IMR-90 (cell line): Measurements from ENCODE around the gene HADH. TPM values are rescaled to one million over a fixed set of nuclear protein-coding genes. Genes with fewer than 3 reads are reported as not detected.

Source experiments
- ATAC-seq: fragments of 200-7000 bp; cut with Tn5 transposase; 2 replicates; pipeline ENCODE4 v1.9.1; 2020; ENCODE audit warnings: low read depth, mild to moderate bottlenecking, moderate library complexity
- BruUV-seq: library from RNA; stranded (reverse); fragments of 400-500 nt; replicated peaks from 2 replicates; lab custom pipeline; 2021; lab: Mats Ljungman, UMichigan
- CTCF ChIA-PET: fragments of 300-600 bp; formaldehyde crosslinking; extraction: SDS; loops from one replicate; lab custom pipeline; 2021; ENCODE audit warnings: antibody characterized with exemption; lab: Yijun Ruan, JAX
- POLR2A ChIA-PET: fragments of 300-600 bp; sonication (Branson Sonifier 250); formaldehyde crosslinking; loops from one replicate; lab custom pipeline; 2022; ENCODE audit warnings: antibody characterized with exemption; ENCODE audit not compliant: unreplicated experiment; lab: Charles Lee
- DNase-seq: peaks from one replicate; pipeline ENCODE4 v3.0.0; 2013
- H2AFZ ChIP-seq: replicated peaks from 2 replicates; pipeline ENCODE3; 2013; ENCODE audit warnings: low read length, mild to moderate bottlenecking; ENCODE audit not compliant: poor library complexity
- H2AK5ac ChIP-seq: 2 replicates; pipeline ENCODE4 v1.6.1; 2013; ENCODE audit warnings: low read depth, low read length, inconsistent platforms
- H2AK9ac ChIP-seq: replicated peaks from 2 replicates; pipeline ENCODE3; 2013; ENCODE audit warnings: mild to moderate bottlenecking, low read depth, low read length, moderate library complexity; ENCODE audit not compliant: poor library complexity
- H2BK120ac ChIP-seq: 2 replicates; pipeline ENCODE4 v1.6.1; 2013; ENCODE audit warnings: low read depth, low read length, inconsistent platforms
- H2BK15ac ChIP-seq: 3 replicates; pipeline ENCODE4 v1.6.1; 2013; ENCODE audit warnings: low read depth, low read length, inconsistent platforms
- H2BK20ac ChIP-seq: 2 replicates; pipeline ENCODE4 v1.6.1; 2013; ENCODE audit warnings: low read depth, mild to moderate bottlenecking, inconsistent platforms, low read length, moderate library complexity
- H2BK5ac ChIP-seq: 2 replicates; pipeline ENCODE4 v1.6.1; 2013; ENCODE audit warnings: mild to moderate bottlenecking, low read depth, low read length, inconsistent platforms; ENCODE audit not compliant: poor library complexity, severe bottlenecking
- H3K14ac ChIP-seq: replicated peaks from 2 replicates; pipeline ENCODE4 v1.6.1; 2013; ENCODE audit warnings: low read depth, low read length, inconsistent platforms
- H3K18ac ChIP-seq: 2 replicates; pipeline ENCODE4 v1.6.1; 2013; ENCODE audit warnings: low read depth, low read length, control low read depth
- H3K23ac ChIP-seq: 2 replicates; pipeline ENCODE4 v1.6.1; 2013; ENCODE audit warnings: low read depth, low read length, inconsistent platforms
- H3K27ac ChIP-seq: 2 replicates; pipeline ENCODE4 v1.5.1; 2013; ENCODE audit warnings: mild to moderate bottlenecking, control low read depth, low read length; ENCODE audit not compliant: insufficient read depth
- H3K27me3 ChIP-seq: 2 replicates; pipeline ENCODE4 v1.6.1; 2013; ENCODE audit warnings: low read length; ENCODE audit not compliant: control insufficient read depth, insufficient read depth
- H3K36me3 ChIP-seq: 2 replicates; pipeline ENCODE4 v1.6.1; 2013; ENCODE audit warnings: low read length, mixed read lengths; ENCODE audit not compliant: control insufficient read depth, insufficient read depth
- H3K4ac ChIP-seq: 2 replicates; pipeline ENCODE4 v1.6.1; 2013; ENCODE audit warnings: low read depth, low read length, inconsistent platforms
- H3K4me1 ChIP-seq: 2 replicates; pipeline ENCODE4 v1.6.1; 2013; ENCODE audit warnings: low read length, mixed read lengths; ENCODE audit not compliant: control insufficient read depth, insufficient read depth
- H3K4me2 ChIP-seq: 2 replicates; pipeline ENCODE4 v1.6.1; 2013; ENCODE audit warnings: low read depth, mild to moderate bottlenecking, control low read depth, low read length, moderate library complexity
- H3K4me3 ChIP-seq: 2 replicates; pipeline ENCODE4 v1.5.1; 2013; ENCODE audit warnings: low read depth, mild to moderate bottlenecking, control low read depth, low read length, moderate library complexity; ENCODE audit not compliant: insufficient read depth
- H3K56ac ChIP-seq: 2 replicates; pipeline ENCODE4 v1.6.1; 2013; ENCODE audit warnings: low read length, inconsistent platforms; ENCODE audit not compliant: insufficient read depth; ENCODE audit errors: extremely low read depth
- H3K79me1 ChIP-seq, 2 experiments: 2 replicates each; pipeline ENCODE4 v1.6.1; 2013; ENCODE audit warnings: low read length in 2 of 2, inconsistent platforms in 1 of 2, low read depth in 1 of 2
- H3K9ac ChIP-seq: 2 replicates; pipeline ENCODE4 v1.6.1; 2013; ENCODE audit warnings: low read depth, low read length, control low read depth
- H3K9me1 ChIP-seq: 2 replicates; pipeline ENCODE4 v1.6.1; 2013; ENCODE audit warnings: low read length, inconsistent platforms; ENCODE audit not compliant: insufficient read depth
- H3K9me3 ChIP-seq: 2 replicates; pipeline ENCODE4 v1.6.1; 2013; ENCODE audit warnings: low read length; ENCODE audit not compliant: control insufficient read depth, insufficient read depth
- H4K20me1 ChIP-seq: 2 replicates; pipeline ENCODE4 v1.6.1; 2013; ENCODE audit warnings: low read length, inconsistent platforms; ENCODE audit not compliant: insufficient read depth
- H4K5ac ChIP-seq: 2 replicates; pipeline ENCODE4 v1.6.1; 2013; ENCODE audit warnings: mild to moderate bottlenecking, low read depth, low read length, control low read depth
- H4K8ac ChIP-seq, 2 experiments: 2 replicates each; pipeline ENCODE4 v1.6.1; 2013; ENCODE audit warnings: low read depth in 2 of 2, low read length in 2 of 2, control low read depth in 1 of 2, inconsistent platforms in 1 of 2
- H4K91ac ChIP-seq: 2 replicates; pipeline ENCODE4 v1.6.1; 2013; ENCODE audit warnings: low read depth, low read length, inconsistent platforms; ENCODE audit not compliant: insufficient read depth
- BHLHE40 ChIP-seq: fragments of 150-350 bp; IDR thresholded peaks from 2 replicates; pipeline ENCODE4 v1.6.1; 2016; ENCODE audit warnings: mild to moderate bottlenecking, low read depth, low read length
- CEBPB ChIP-seq: IDR thresholded peaks from 2 replicates; pipeline ENCODE4 v1.6.1; 2012; ENCODE audit warnings: low read depth, low read length, improper control_type of control experiment
- CHD1 ChIP-seq: IDR thresholded peaks from 2 replicates; pipeline ENCODE4 v1.6.1; 2012; ENCODE audit warnings: low read depth, low read length, improper control_type of control experiment
- CTCF ChIP-seq: conservative IDR thresholded peaks from 2 replicates; pipeline ENCODE4 v1.5.1; 2012; ENCODE audit warnings: mild to moderate bottlenecking, low read depth, low read length, improper control_type of control experiment
- ELK1 ChIP-seq: fragments of 150-350 bp; IDR thresholded peaks from 2 replicates; pipeline ENCODE4 v1.6.1; 2016; ENCODE audit warnings: low read depth, mild to moderate bottlenecking, low read length, moderate library complexity, borderline replicate concordance
- FOS ChIP-seq: fragments of 150-350 bp; IDR thresholded peaks from 2 replicates; pipeline ENCODE4 v1.6.1; 2016; ENCODE audit warnings: low read depth, low read length
- MAFK ChIP-seq: IDR thresholded peaks from 2 replicates; pipeline ENCODE4 v1.6.1; 2012; ENCODE audit warnings: low read depth, low read length, improper control_type of control experiment
- MAZ ChIP-seq: IDR thresholded peaks from 2 replicates; pipeline ENCODE4 v1.6.1; 2012; ENCODE audit warnings: low read depth, mild to moderate bottlenecking, low read length, improper control_type of control experiment, moderate library complexity, borderline replicate concordance
- MXI1 ChIP-seq: IDR thresholded peaks from 2 replicates; pipeline ENCODE4 v1.6.1; 2012; ENCODE audit warnings: low read depth, mild to moderate bottlenecking, low read length, moderate library complexity, borderline replicate concordance
- NFE2L2 ChIP-seq: fragments of 150-350 bp; IDR thresholded peaks from 2 replicates; pipeline ENCODE4 v1.6.1; 2016; ENCODE audit warnings: low read depth, mild to moderate bottlenecking, low read length
- POLR2A ChIP-seq: IDR thresholded peaks from 2 replicates; pipeline ENCODE4 v1.6.1; 2012; ENCODE audit warnings: mild to moderate bottlenecking, low read depth, low read length
- RAD21 ChIP-seq: IDR thresholded peaks from 2 replicates; pipeline ENCODE4 v1.6.1; 2012; ENCODE audit warnings: low read length, improper control_type of control experiment
- RCOR1 ChIP-seq: IDR thresholded peaks from 2 replicates; pipeline ENCODE4 v1.6.1; 2012; ENCODE audit warnings: mild to moderate bottlenecking, low read length, improper control_type of control experiment; ENCODE audit not compliant: insufficient replicate concordance
- RFX5 ChIP-seq: IDR thresholded peaks from 2 replicates; pipeline ENCODE4 v1.8.0; 2012; ENCODE audit warnings: low read depth, mild to moderate bottlenecking, low read length, moderate library complexity
- SMC3 ChIP-seq: fragments of 150-350 bp; IDR thresholded peaks from 2 replicates; pipeline ENCODE4 v1.6.1; 2016; ENCODE audit warnings: low read depth, mild to moderate bottlenecking, antibody characterized with exemption, low read length, moderate library complexity
- USF2 ChIP-seq: fragments of 150-350 bp; IDR thresholded peaks from 2 replicates; pipeline ENCODE4 v1.6.1; 2017; ENCODE audit warnings: mild to moderate bottlenecking, antibody characterized with exemption, low read length, low read depth
- WGBS, 2 experiments: methylation state at CpG; one replicate each; pipeline versions ENCODE4 v1.1.5 to v1.1.7; 2013; ENCODE audit warnings: missing lambda C conversion rate in 2 of 2; ENCODE audit not compliant: insufficient read length in 1 of 2; ENCODE audit errors: extremely low coverage in 2 of 2; 5-methylcytosine and 5-hydroxymethylcytosine counted together
- dilution Hi-C: fragments of 300-500 bp; cut with HindIII; formaldehyde crosslinking; loops from one replicate; pipeline ENCODE4 v1.14.3; 2018; ENCODE audit warnings: low sequenced_read_pairs; ENCODE audit not compliant: unreplicated experiment
- in situ Hi-C: fragments of 300-500 bp; cut with MboI; formaldehyde crosslinking; loops from 3 replicates; pipeline ENCODE4 v1.14.3; 2019; ENCODE audit warnings: low sequenced_read_pairs, inconsistent platforms, mixed read lengths
- intact Hi-C: fragments of 100-400 bp; cut with micrococcal nuclease; formaldehyde crosslinking; loops from 2 replicates; pipeline ENCODE4 v1.10.0; 2022
- polyA plus RNA-seq, 3 experiments: library from polyadenylated mRNA; depleted of rRNA; stranded (reverse); fragments of >200 nt; gene quantifications; 2 replicates each; pipeline ENCODE4 v1.2.3, GENCODE V29; 2012; ENCODE audit warnings: low replicate concordance in 1 of 3
- total RNA-seq: library from RNA; depleted of rRNA; stranded (reverse); fragments of >200 nt; gene quantifications from 2 replicates; pipeline ENCODE4 v1.2.3, GENCODE V29; 2012

HADH gene
- total and polyA plus RNA-seq, 2 of the 4 experiments (the other 2 are of a cell fraction), result 6.8 to 22.6 TPM

- Histone ChIP-seq H2BK20ac (no peak overlapping the region), H3K18ac (no peak overlapping the region), H3K27ac (no peak overlapping the region), H3K27me3 (no peaks in the 10 kb centered on the region), H2BK15ac (no peak overlapping the region), H3K9ac (no peak overlapping the region), H3K9me1 (no peaks in the 10 kb centered on the region; the same call in 1 of the 2 replicates), H3K4ac (no peak overlapping the region), H4K5ac (no peak overlapping the region), H3K36me3 (peaks cover 4% of the 10 kb centered on the region), H3K9me3 (0 out of 2 replicates have a peak, but pooled peaks cover 2% of the 10 kb centered on the region), H3K14ac (no peak overlapping the region), H3K4me1 (no peaks in the 10 kb centered on the region), H3K4me3 (no peak overlapping the region), H3K56ac (no peak overlapping the region), H3K79me1 (no peaks in the 10 kb centered on the region), H2AK5ac (no peak overlapping the region), H3K4me2 (no peak overlapping the region), H2AFZ (no peak overlapping the region), H4K20me1 (no peaks in the 10 kb centered on the region), H4K91ac (no peak overlapping the region), H2BK5ac (no peak overlapping the region), H3K23ac (no peak overlapping the region), H4K8ac (no peak overlapping the region), H2AK9ac (no peak overlapping the region), H2BK120ac (no peak overlapping the region)
- DNase-seq (no peak), ATAC-seq (no peak)
- BruUV-seq, result no TSS peak
- POLR2A ChIA-PET, result no interaction called here
- CTCF ChIA-PET, result no interaction called here
- in situ Hi-C loops, result no loop called here
- dilution Hi-C loops, result no loop called here
- no peak for TF ChIP-seq ELK1
- TF ChIP-seq FOS, result no peak
- TF ChIP-seq RAD21, result no peak
- no peak for TF ChIP-seq MAZ
- TF ChIP-seq NFE2L2, result no peak
- no peak for TF ChIP-seq CHD1
- no peak for TF ChIP-seq SMC3
- no peak for TF ChIP-seq CTCF
- no peak for TF ChIP-seq MXI1
- TF ChIP-seq RFX5, result no peak
- TF ChIP-seq USF2, result no peak
- no peak for TF ChIP-seq CEBPB
- no peak for TF ChIP-seq POLR2A
- TF ChIP-seq MAFK, result no peak
- TF ChIP-seq RCOR1, result no peak
- no peak for TF ChIP-seq BHLHE40
- WGBS, 2 experiments, result no CpG with 5 or more reads among the region's 7 CpGs
- intact Hi-C loops, result no loop called here
Observed at GRCh38 chr4:108036213-108036612, 46.5 kb downstream of the HADH start.
